ENCODE measurements around the gene LSP1. TPM values are rescaled to one million over a fixed set of nuclear protein-coding genes. Genes with fewer than 3 reads are reported as not detected.

Gene LSP1
- total RNA-seq, 1 experiment from 2014 or later, result not detected

DNA sequence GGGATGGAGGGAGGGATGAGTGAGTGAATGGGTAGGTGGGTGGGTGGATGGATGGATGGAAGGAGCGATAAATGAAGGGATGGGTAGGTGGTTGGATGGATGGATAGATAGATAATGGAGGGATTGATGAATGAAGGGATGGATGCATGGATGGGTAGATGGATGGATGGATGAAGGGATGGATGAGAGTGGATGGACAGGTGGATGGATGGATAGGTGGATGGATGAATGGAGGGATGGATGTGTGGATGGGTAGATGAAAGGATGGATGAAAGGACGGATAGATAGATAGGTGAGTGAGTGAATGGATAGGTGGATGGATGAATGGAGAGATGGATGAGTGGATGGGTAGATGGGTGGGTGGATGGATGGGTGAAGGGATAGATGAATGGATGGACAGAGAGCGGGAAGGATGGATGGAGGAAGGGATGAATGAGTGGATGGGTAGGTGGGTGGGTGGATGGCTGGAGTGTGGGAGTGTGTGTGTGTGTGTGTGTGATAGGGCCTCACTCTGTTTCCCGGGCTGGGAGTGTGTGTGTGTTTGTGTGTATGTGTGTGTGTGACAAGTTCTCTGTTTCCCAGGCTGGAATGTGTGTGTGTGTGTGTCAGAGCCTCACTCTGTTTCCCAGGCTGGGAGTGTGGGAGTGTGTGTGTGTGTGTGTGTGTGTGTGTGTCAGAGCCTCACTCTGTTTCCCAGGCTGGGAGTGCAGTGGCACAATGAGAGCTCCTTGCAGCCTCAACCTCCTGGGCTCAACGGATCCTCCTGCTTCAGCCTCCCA, 40.9 kb downstream of the LSP1 start:
- Histone ChIP-seq H3K9me3 (ENCODE audit: low read depth, low read length, poor library complexity, severe bottlenecking) (no peaks in the 10 kb centered on the region), H3K27ac (ENCODE audit: low read depth, low read length, poor library complexity, severe bottlenecking) (no peak overlapping the region), H3K36me3 (ENCODE audit: insufficient read depth, low read length, poor library complexity, severe bottlenecking) (no peaks in the 10 kb centered on the region), H3K4me3 (ENCODE audit: low read depth, low read length, poor library complexity, severe bottlenecking) (no peak overlapping the region), H3K4me1 (ENCODE audit: insufficient read depth, low read length, poor library complexity, severe bottlenecking) (no peaks in the 10 kb centered on the region), H3K27me3 (replicated peaks; ENCODE audit: insufficient read depth, low read depth, low read length, poor library complexity) (no peaks in the 10 kb centered on the region)
- CTCF ChIA-PET, result interaction anchor here (0.7 kb wide), 1 partner anchor 253 kb away, joined by 4 read pairs; no protein-coding TSS in a partner anchor
- POLR2A ChIA-PET (ENCODE audit: low non-redundant PET), result interaction anchor here (0.6 kb wide), 1 partner anchor 14 kb away, joined by 5 read pairs; no protein-coding TSS in a partner anchor
- no peak for DNase-seq (ENCODE audit: low spot score)
- no TSS peak for BruUV-seq (replicated peaks)
- intact Hi-C loops (cut with micrococcal nuclease; ENCODE audit: unreplicated experiment), result no loop called here
- TF ChIP-seq EZH2 (IDR thresholded peaks at IDR 0.05; ENCODE audit: borderline replicate concordance, low read depth, low read length, poor library complexity, severe bottlenecking), result no peak
- TF ChIP-seq, protein P1, sequence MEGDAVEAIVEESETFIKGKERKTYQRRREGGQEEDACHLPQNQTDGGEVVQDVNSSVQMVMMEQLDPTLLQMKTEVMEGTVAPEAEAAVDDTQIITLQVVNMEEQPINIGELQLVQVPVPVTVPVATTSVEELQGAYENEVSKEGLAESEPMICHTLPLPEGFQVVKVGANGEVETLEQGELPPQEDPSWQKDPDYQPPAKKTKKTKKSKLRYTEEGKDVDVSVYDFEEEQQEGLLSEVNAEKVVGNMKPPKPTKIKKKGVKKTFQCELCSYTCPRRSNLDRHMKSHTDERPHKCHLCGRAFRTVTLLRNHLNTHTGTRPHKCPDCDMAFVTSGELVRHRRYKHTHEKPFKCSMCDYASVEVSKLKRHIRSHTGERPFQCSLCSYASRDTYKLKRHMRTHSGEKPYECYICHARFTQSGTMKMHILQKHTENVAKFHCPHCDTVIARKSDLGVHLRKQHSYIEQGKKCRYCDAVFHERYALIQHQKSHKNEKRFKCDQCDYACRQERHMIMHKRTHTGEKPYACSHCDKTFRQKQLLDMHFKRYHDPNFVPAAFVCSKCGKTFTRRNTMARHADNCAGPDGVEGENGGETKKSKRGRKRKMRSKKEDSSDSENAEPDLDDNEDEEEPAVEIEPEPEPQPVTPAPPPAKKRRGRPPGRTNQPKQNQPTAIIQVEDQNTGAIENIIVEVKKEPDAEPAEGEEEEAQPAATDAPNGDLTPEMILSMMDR (conservative IDR thresholded peaks at IDR 0.05; ENCODE audit: low read depth, low read length), result no peak

DNA sequence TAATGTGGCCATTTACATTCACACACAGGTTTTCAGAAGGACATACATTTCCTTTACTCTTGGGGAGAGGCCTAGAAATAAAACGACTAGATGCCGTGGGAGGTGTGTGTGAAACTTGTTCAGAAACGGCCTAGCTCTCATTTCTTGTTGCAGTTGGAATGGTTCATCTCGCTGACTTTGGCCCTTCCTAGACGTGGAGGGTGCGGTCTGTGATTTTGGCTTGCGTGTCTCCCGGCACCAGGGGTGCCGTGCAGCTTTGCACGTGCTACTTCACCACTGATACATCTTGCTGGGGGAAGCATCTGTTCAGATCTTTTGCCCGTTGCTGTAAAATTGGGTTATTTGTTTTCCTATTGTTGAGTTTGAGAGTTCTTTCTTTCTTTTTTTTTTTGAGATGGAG, 41.9 kb downstream of the LSP1 start:
- ChIA-PET POLR2A (ENCODE audit: low non-redundant PET) (interaction anchor here (0.6 kb wide), 1 partner anchor 13 kb away, joined by 5 read pairs; no protein-coding TSS in a partner anchor), CTCF (interaction anchor here (0.7 kb wide), 1 partner anchor 254 kb away, joined by 4 read pairs; no protein-coding TSS in a partner anchor)
- Histone ChIP-seq H3K36me3 (ENCODE audit: insufficient read depth, low read length, poor library complexity, severe bottlenecking) (no peaks in the 10 kb centered on the region), H3K27ac (ENCODE audit: low read depth, low read length, poor library complexity, severe bottlenecking) (no peak overlapping the region), H3K4me3 (ENCODE audit: low read depth, low read length, poor library complexity, severe bottlenecking) (no peak overlapping the region), H3K4me1 (ENCODE audit: insufficient read depth, low read length, poor library complexity, severe bottlenecking) (no peaks in the 10 kb centered on the region), H3K27me3 (replicated peaks; ENCODE audit: insufficient read depth, low read depth, low read length, poor library complexity) (no peaks in the 10 kb centered on the region), H3K9me3 (ENCODE audit: low read depth, low read length, poor library complexity, severe bottlenecking) (no peaks in the 10 kb centered on the region)
- TF ChIP-seq EZH2 (IDR thresholded peaks at IDR 0.05; ENCODE audit: borderline replicate concordance, low read depth, low read length, poor library complexity, severe bottlenecking), result no peak
- TF ChIP-seq, protein P1 (conservative IDR thresholded peaks at IDR 0.05; ENCODE audit: low read depth, low read length), result no peak
- no peak for DNase-seq (ENCODE audit: low spot score)
- no TSS peak for BruUV-seq (replicated peaks)
- intact Hi-C loops (cut with micrococcal nuclease; ENCODE audit: unreplicated experiment), result no loop called here

DNA sequence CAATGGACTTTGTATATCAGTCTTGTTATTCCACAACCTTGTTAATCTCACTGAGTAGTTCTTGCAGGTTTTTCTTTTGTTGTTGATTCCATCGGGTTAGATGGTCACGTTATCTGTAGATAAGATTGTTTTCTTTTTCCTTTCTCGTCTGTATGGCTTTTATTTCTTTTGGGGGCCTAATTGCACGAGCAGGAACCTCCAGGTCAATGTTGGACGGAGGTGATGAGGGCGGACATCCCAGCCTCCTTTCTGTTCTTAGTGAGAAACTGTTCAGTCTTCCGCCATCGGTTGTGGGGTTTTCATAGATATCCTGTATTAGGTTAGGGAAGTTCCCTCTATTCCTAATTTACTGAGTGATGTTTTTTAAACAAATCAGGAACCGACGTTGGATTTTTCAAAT, 43.6 kb downstream of the LSP1 start:
- POLR2A ChIA-PET (ENCODE audit: low non-redundant PET), result no interaction called here
- Histone ChIP-seq H3K4me1 (ENCODE audit: insufficient read depth, low read length, poor library complexity, severe bottlenecking) (no peaks in the 10 kb centered on the region), H3K36me3 (ENCODE audit: insufficient read depth, low read length, poor library complexity, severe bottlenecking) (no peaks in the 10 kb centered on the region), H3K27ac (ENCODE audit: low read depth, low read length, poor library complexity, severe bottlenecking) (no peak overlapping the region), H3K27me3 (replicated peaks; ENCODE audit: insufficient read depth, low read depth, low read length, poor library complexity) (no peaks in the 10 kb centered on the region), H3K9me3 (ENCODE audit: low read depth, low read length, poor library complexity, severe bottlenecking) (no peaks in the 10 kb centered on the region), H3K4me3 (ENCODE audit: low read depth, low read length, poor library complexity, severe bottlenecking) (no peak overlapping the region)
- CTCF ChIA-PET, result no interaction called here
- no peak for DNase-seq (ENCODE audit: low spot score)
- intact Hi-C loops (cut with micrococcal nuclease; ENCODE audit: unreplicated experiment), result no loop called here
- BruUV-seq (replicated peaks), result no TSS peak
- TF ChIP-seq, protein P1 (conservative IDR thresholded peaks at IDR 0.05; ENCODE audit: low read depth, low read length), result no peak

All from A673 (cell line).